Caki2 (cell line): Measurements from ENCODE around the gene SRPX. TPM values are rescaled to one million over a fixed set of nuclear protein-coding genes. Genes with fewer than 3 reads are reported as not detected.

Experiments
- DNase-seq: peaks from one replicate; pipeline ENCODE4 v3.0.0-alpha.2; 2015; ENCODE audit warnings: low read depth
- in situ Hi-C: cut with HindIII; loops from 2 replicates; pipeline ENCODE4 v1.10.0; 2016; ENCODE audit warnings: low sequenced_read_pairs, low pct_unique_long_range_greater_than_20kb, mixed read lengths
- total RNA-seq: library from RNA; depleted of rRNA; stranded (reverse); fragments of >200 nt; shearing (Covaris generic); gene quantifications from 2 replicates; pipeline ENCODE4 v1.2.3, GENCODE V29; 2014; ENCODE audit warnings: low replicate concordance; rRNA removed

SRPX gene
- total RNA-seq, 1 experiment from 2014 or later = 7.1 TPM

DNA sequence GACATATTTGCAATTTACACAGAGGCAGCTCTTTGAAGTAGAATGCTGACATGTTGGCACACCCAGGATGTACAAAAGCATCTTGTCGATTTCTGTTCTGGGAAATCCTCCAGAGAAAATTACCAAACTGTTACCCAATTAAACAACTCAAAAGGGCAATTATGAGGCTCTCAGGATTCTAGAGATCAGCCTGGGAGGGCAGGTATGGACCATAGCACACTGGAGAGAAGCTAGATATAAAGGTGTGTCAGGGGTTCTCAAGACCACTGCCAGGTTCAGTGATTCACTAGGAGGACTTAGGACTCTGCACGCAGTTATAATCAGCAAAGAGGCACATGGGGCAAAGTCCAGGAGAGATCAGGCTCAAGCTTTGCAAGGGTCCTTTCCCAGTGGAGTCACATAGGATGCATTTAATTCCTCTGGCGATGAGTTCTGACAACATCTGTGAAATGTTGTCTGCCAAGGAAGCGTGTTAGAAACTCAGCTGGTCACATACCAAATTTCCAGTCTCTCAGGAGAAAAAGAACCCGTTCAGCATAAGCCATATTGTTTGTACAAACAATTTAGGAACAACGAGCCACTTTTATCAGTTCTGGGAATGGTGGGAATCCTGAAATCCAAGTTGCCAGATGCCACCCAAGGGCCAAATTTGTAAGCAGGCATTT is 113.5 kb downstream of the SRPX start:
- DNase-seq = no peak
- in situ Hi-C loops = no loop called here

DNA sequence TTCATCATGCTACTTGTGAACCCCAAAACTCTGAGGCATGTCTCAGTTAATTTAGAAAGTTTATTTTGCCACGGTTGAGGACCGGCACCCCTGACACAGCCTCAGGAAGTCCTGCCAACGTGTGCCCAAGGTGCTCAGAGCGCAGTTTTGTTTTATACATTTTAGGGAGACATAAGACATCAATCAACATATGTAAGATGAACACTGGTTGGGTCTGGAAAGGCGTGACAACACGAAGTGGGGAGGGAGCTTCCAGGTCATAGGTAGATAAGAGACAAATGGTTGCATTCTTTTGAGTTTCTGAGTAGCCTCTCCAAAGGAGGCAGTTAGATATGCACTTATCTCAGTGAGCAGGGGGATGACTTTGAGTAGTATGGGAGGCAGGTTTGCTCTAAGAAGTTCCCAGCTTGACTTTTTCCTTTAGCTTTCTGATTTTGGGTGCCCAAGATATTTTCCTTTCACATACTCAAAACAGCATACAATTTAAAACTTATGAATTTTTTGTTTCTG is 115.4 kb downstream of the SRPX start:
- DNase-seq = no peak
- in situ Hi-C loops = no loop called here

DNA sequence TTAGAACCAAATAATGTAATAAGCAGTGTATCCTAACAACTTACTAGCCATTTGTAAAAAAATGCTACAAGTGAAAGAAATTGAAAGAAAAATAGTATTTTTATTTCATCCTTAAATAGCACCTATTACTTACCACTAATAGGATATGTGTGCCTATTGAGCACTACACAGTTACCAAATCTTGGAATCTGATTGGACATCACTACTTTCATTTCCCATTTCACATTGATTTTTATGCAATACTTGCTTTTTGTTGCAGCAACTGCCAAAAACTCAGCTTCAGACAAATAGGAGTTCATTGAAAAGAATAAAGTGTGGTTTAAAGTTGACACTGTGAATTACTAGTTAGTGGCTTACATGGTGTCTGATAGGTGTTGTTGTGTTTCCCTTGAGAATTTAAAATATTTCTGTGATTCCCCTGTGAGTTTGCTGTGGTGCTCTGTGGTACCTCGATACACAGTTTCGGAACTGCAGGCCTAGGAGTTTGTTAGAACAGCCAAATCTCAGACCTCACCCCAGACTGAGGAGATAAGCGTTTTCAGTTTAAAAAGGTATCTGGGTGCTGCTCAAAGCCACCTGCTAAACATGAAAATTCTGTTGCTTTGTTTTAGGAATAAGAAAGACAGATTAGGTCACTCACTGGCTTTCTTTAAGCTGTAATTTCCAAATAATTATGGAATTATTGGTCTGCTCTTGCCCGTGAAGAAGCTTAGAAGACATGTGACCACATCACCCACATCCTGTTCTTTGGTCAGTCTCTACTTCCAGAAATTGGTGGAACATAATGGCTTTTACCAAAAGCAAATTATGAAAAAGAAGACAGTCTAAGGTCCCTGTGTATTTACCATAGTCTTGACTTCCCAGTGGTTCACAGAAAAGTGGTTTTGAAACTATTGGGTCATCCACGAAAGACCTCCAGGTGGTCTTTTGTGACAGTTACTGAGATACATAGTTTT is 116.5 kb downstream of the SRPX start:
- in situ Hi-C loops = no loop called here
- no peak for DNase-seq

DNA sequence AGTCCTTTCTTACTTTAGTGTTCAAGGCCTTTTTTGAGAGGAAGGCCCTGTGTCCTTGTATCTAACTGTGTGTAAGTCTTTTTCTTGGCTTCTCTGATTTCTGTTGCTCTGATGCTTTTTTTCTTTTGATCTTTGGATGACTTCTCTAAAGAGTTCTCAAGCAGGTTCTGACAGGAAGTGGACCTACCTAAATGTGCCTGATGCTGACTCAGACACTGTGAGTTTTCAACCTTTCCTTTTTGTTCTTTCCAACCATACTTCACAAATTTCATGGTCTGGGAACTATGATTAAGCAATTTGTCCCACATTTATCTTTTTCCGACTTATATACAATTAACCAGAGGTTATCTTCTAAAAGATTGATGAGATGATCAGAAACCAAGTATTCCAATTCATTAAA is 117.8 kb downstream of the SRPX start:
- in situ Hi-C loops = no loop called here
- no peak for DNase-seq

DNA sequence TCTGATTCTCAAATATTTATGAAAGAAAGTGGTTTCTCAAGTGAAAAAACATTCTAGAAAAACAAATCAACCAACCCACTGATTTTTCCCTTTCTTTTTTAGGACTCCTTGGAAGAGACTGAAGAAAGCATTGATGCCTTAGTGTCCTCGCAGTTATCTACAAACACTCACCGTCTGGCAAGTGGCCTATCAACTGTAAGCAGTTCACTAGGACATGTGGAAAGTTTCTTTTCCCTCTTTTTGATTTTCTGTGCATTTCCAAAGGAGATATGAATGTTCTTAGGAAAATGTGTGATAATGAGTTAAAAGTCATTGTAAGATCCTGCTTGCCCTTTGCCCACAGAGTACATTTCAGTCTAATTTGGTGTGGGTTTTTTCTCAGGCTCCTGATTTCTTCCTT is 118.4 kb downstream of the SRPX start:
- no peak for DNase-seq
- in situ Hi-C loops = no loop called here

DNA sequence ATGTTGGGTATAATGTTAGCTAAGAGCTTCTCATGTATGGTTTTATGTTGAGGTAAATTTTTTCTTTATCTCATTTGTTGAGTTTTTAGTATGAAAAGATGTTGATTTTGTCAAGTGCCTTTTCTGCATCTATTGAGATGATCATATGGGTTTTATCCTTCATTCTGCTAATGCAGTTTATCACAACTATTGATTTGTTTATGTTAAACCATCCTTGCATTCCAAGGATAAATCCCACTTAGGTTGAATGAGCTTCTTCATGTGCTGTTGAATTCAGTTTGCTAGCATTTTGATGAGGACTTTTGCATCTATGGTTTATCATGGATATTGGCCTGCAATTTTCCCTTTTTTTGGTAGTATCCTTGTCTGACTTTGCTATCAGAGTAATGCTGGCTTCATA is 121.0 kb downstream of the SRPX start:
- DNase-seq = no peak
- in situ Hi-C loops = no loop called here

Other genes with a start within 250 kb of the SRPX start
- not detected in 2 replicates for gene SYTL5, start 214.3 kb downstream of the SRPX start, total RNA-seq
- 5.0 TPM in 1 of 2 replicates, not detected in the other for gene RPGR, start 106.6 kb upstream of the SRPX start, total RNA-seq
- not detected in 2 replicates for gene OTC, start 131.7 kb upstream of the SRPX start, total RNA-seq